Measurements from ENCODE around the gene SLC19A2. TPM values are rescaled to one million over a fixed set of nuclear protein-coding genes. Genes with fewer than 3 reads are reported as not detected.
"Not testable (repeated sequence)": the region's sequence is repeated elsewhere in the genome, so short reads cannot be mapped to it uniquely, and the experiment has no call there.

SLC19A2 gene
- total RNA-seq, 2 experiments from 2014 or later, result 5.7 to 6.4 TPM

DNA sequence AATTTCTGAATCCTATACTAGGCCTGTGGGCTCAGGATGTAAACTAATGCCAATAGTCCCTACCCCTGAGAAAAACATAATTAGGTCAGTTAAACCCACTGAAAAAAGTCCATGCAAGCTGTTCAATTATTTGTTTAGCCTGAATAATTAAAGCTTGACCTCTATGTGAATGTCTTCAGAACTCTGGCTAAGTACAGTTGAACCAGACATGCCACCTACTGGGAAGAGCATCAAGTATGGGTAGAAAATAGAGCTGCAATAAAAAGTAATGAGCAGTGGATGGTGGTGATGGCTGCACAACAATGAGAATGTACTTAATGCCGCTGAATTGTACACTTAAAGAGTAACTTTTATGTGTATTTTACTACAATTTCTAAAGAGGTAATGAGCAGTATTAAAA lies 23.6 kb upstream of the SLC19A2 start:
- Mint-ChIP-seq H3K9me3 (no peaks in the 10 kb centered on the region), H3K27me3 (no peaks in the 10 kb centered on the region), H3K4me3 (no peak overlapping the region), H3K27ac (no peak overlapping the region), H3K36me3 (ENCODE audit: low read depth) (peaks cover 8% of the 10 kb centered on the region), H3K4me1 (ENCODE audit: low read depth) (peaks cover 16% of the 10 kb centered on the region)
- intact Hi-C loops (cut with micrococcal nuclease), result no loop called here
- no peak for ATAC-seq
- DNase-seq, result no peak
- ChIA-PET POLR2A (no interaction called here), CTCF (no interaction called here)
- no peak for TF ChIP-seq CTCF (IDR thresholded peaks at IDR 0.05)

GRCh38 chr1:169508432-169509338 lies 22.9 kb upstream of the SLC19A2 start:
- peaks cover 16% of the 10 kb centered on the region for H3K4me1 Mint-ChIP-seq (ENCODE audit: low read depth)
- ChIA-PET CTCF (interaction anchor here (0.7 to 1.1 kb wide), 2 partner anchors 23 to 38 kb away, joined by 3 read pairs; partner anchors contain the start of gene SLC19A2), POLR2A (no interaction called here)
- H3K36me3 Mint-ChIP-seq (ENCODE audit: low read depth), result peaks cover 8% of the 10 kb centered on the region
- H3K4me3 Mint-ChIP-seq, result no peak overlapping the region
- no peak for TF ChIP-seq CTCF (IDR thresholded peaks at IDR 0.05)
- no peak for DNase-seq
- no peaks in the 10 kb centered on the region for H3K9me3 Mint-ChIP-seq
- no peak for ATAC-seq
- intact Hi-C loops (cut with micrococcal nuclease), result no loop called here
- H3K27ac Mint-ChIP-seq, result no peak overlapping the region
- H3K27me3 Mint-ChIP-seq, result no peaks in the 10 kb centered on the region

GRCh38 chr1:169507413-169507812 lies 21.7 kb upstream of the SLC19A2 start:
- TF ChIP-seq CTCF (IDR thresholded peaks at IDR 0.05), result no peak
- CTCF ChIA-PET, result interaction anchor here (1.1 kb wide), 1 partner anchor 22 kb away, joined by 3 read pairs; the partner anchor contains the start of gene SLC19A2
- no peak overlapping the region for H3K27ac Mint-ChIP-seq
- ATAC-seq (no peak), DNase-seq (no peak)
- intact Hi-C loops (cut with micrococcal nuclease), result no loop called here
- H3K4me3 Mint-ChIP-seq, result no peak overlapping the region
- POLR2A ChIA-PET, result no interaction called here
- peaks cover 4% of the 10 kb centered on the region for H3K36me3 Mint-ChIP-seq (ENCODE audit: low read depth)
- H3K9me3 Mint-ChIP-seq, result no peaks in the 10 kb centered on the region
- H3K4me1 Mint-ChIP-seq (ENCODE audit: low read depth), result peaks cover 16% of the 10 kb centered on the region
- no peaks in the 10 kb centered on the region for H3K27me3 Mint-ChIP-seq

GRCh38 chr1:169503601-169504000 lies 17.9 kb upstream of the SLC19A2 start:
- H3K27ac Mint-ChIP-seq, DNase-seq, POLR2A ChIA-PET: not testable (repeated sequence)

GRCh38 chr1:169499807-169500206 lies 14.1 kb upstream of the SLC19A2 start:
- H3K27me3 Mint-ChIP-seq, result peaks cover 20% of the 10 kb centered on the region
- POLR2A ChIA-PET, result no interaction called here

More at GRCh38 chr1:169503601-169504000, 17.9 kb upstream of the SLC19A2 start:
- H3K27me3 Mint-ChIP-seq; H3K4me3 Mint-ChIP-seq; H3K4me1 Mint-ChIP-seq (ENCODE audit: low read depth); H3K36me3 Mint-ChIP-seq (ENCODE audit: low read depth); H3K9me3 Mint-ChIP-seq; CTCF ChIA-PET; intact Hi-C loops (cut with micrococcal nuclease); ATAC-seq: not testable (repeated sequence)

More at GRCh38 chr1:169499807-169500206, 14.1 kb upstream of the SLC19A2 start:
- Mint-ChIP-seq H3K27ac (no peak overlapping the region), H3K9me3 (peaks cover 8% of the 10 kb centered on the region), H3K4me1 (ENCODE audit: low read depth) (peaks cover 3% of the 10 kb centered on the region), H3K36me3 (ENCODE audit: low read depth) (peaks cover 15% of the 10 kb centered on the region), H3K4me3 (no peak overlapping the region)
- TF ChIP-seq CTCF (IDR thresholded peaks at IDR 0.05), result no peak
- no peak for DNase-seq
- intact Hi-C loops (cut with micrococcal nuclease), result no loop called here
- CTCF ChIA-PET, result no interaction called here
- ATAC-seq, result no peak
